Psoas muscle (tissue), 8 donors: ENCODE measurements around the gene ZNF197. TPM values are rescaled to one million over a fixed set of nuclear protein-coding genes. Genes with fewer than 3 reads are reported as not detected.

Source experiments
- ATAC-seq, 4 donors: fragments of 200-7000 bp; cut with Tn5 transposase; one replicate each; pipeline ENCODE4 v1.9.1; 2020; ENCODE audit warnings: moderate library complexity in 3 of 4, mild to moderate bottlenecking in 2 of 4
- DNase-seq, 2 donors: peaks; one replicate each; pipeline ENCODE4 v3.0.0-alpha.2; 2020
- H3K27ac ChIP-seq: fragments of 200-600 bp; one replicate; pipeline ENCODE4 v1.8.0; 2022
- H3K27me3 ChIP-seq, 3 donors: fragments of 200-600 bp in 1 of 3; one replicate each; pipeline versions ENCODE4 v1.6.1 to v1.8.0; 2013 to 2022; ENCODE audit warnings: low read length in 2 of 3, mild to moderate bottlenecking in 2 of 3, moderate library complexity in 1 of 3; ENCODE audit not compliant: insufficient read depth in 3 of 3
- H3K36me3 ChIP-seq, 2 donors: fragments of 200-600 bp in 1 of 2; one replicate each; pipeline versions ENCODE4 v1.6.1 to v1.8.0; 2013 to 2022; ENCODE audit warnings: low read depth in 1 of 2, mild to moderate bottlenecking in 1 of 2, moderate library complexity in 1 of 2; ENCODE audit not compliant: insufficient read depth in 1 of 2
- H3K4me1 ChIP-seq: fragments of 200-600 bp; one replicate; pipeline ENCODE4 v1.8.0; 2022
- H3K4me3 ChIP-seq: fragments of 200-600 bp; one replicate; pipeline ENCODE4 v1.8.0; 2022; ENCODE audit warnings: mild to moderate bottlenecking
- H3K9me3 ChIP-seq: fragments of 200-600 bp; one replicate; pipeline ENCODE4 v1.8.0; 2022
- CTCF ChIP-seq: fragments of 200-600 bp; IDR thresholded peaks from one replicate; pipeline ENCODE4 v1.8.0; 2022; ENCODE audit warnings: antibody characterized with exemption
- WGBS, 3 donors: extraction: QIAGEN DNeasy Blood & Tissue Kit; methylation state at CpG; one replicate each; pipeline versions ENCODE4 v1.1.6 to v1.1.7; 2013; 5-methylcytosine and 5-hydroxymethylcytosine counted together
- intact Hi-C, 2 donors: fragments of 100-400 bp; cut with DNase I; formaldehyde crosslinking; loops; one replicate each; pipeline versions ENCODE4 v1.11.0 to v1.14.2; 2022
- polyA plus RNA-seq, 3 donors: library from polyadenylated mRNA; stranded (reverse); fragments of 200-250 nt; gene quantifications; one replicate each; pipeline ENCODE4 v1.2.3, GENCODE V29; 2013
- total RNA-seq, 4 donors: library from RNA; stranded (reverse); fragmentation: NEBNext Ultra II Directional in 2 of 4; extraction: Animal tissue kit (Norgen Biotek cat#: 25700) in 2 of 4; gene quantifications; one replicate each; pipeline versions ENCODE4 v1.2.1 to v1.2.4, GENCODE V29; 2021 to 2023
- donor health status: healthy with polysubstance abuse.
- donor health status: DM: no; HTN: no; CAD: no; lungs with moderate emphysema.
- donor health status: Bipolar disorder and iron deficiency.
- donor health status: healthy.
- donor health status: DM: yes; HTN: yes; CAD: no.
- donor health status: DM: no; HTN: no; CAD: no.
- donor health status: DM: no; HTN: no; CAD: no.
- donor health status: DM: yes; HTN: yes; CAD: no.

ZNF197 gene
- total and polyA plus RNA-seq, 7 donors = 5.2 to 19.1 (median 15.3) TPM

- H3K27ac ChIP-seq = peak within 1 kb of the TSS; percentile 48
- 0 to 2% (median 1%) methylated on average over 40 to 41 of the region's 41 CpGs for WGBS, 3 donors
- no peak for TF ChIP-seq CTCF
- H3K4me1 ChIP-seq = no peaks in the 10 kb centered on the region
- intact Hi-C loops = no loop called here
- ATAC-seq (peak; percentile 49 to 92 (median 84)), DNase-seq (peak; percentile 69 to 72)
- no peaks in the 10 kb centered on the region for H3K9me3 ChIP-seq
- peak within 1 kb of the TSS; percentile 67 for H3K4me3 ChIP-seq
- peaks cover 0 to 4% of the 10 kb centered on the region in 2 donors for H3K36me3 ChIP-seq
- no peaks in the 10 kb centered on the region for H3K27me3 ChIP-seq
Observed at GRCh38 chr3:44584646-44585501, 40.0 kb upstream of the ZNF197 start, which contains the start of gene ZNF660. Gene ZNF660, plus strand, starts transcription at chr3:44584964. Its CDS starts 9,230 bp downstream, at chr3:44594194.

- TF ChIP-seq CTCF = no peak
- Histone ChIP-seq H3K4me3 (no peak overlapping the region), H3K27ac (no peak overlapping the region), H3K4me1 (no peaks in the 10 kb centered on the region), H3K36me3 (peaks cover 0 to 7% of the 10 kb centered on the region in 2 donors), H3K27me3 (no peaks in the 10 kb centered on the region), H3K9me3 (peaks cover 38% of the 10 kb centered on the region)
- DNase-seq = no peak
- WGBS, 3 donors = 89 to 96% (median 92%) methylated on average over 1 of the region's 1 CpG
- intact Hi-C loops = no loop called here
- no peak for ATAC-seq
Observed at GRCh38 chr3:44596621-44597020, 28.2 kb upstream of the ZNF197 start.

GRCh38 chr3:44601749-44602148, 23.1 kb upstream of the ZNF197 start:
- Histone ChIP-seq H3K27me3 (no peaks in the 10 kb centered on the region), H3K27ac (no peak overlapping the region), H3K4me3 (no peak overlapping the region), H3K4me1 (no peaks in the 10 kb centered on the region), H3K9me3 (peaks cover 3% of the 10 kb centered on the region), H3K36me3 (no peaks in the 10 kb centered on the region)
- TF ChIP-seq CTCF = no peak
- ATAC-seq (no peak), DNase-seq (no peak)
- 97 to 100% (median 99%) methylated on average over 2 of the region's 2 CpGs for WGBS, 3 donors
- intact Hi-C loops = no loop called here

GRCh38 chr3:44612678-44613077, 12.2 kb upstream of the ZNF197 start:
- H3K4me3 ChIP-seq = no peak overlapping the region
- DNase-seq (no peak), ATAC-seq (no peak)
- no peak overlapping the region for H3K27ac ChIP-seq
- intact Hi-C loops = no loop called here
- no peaks in the 10 kb centered on the region for H3K36me3 ChIP-seq
- no peak for TF ChIP-seq CTCF
- H3K27me3 ChIP-seq = no peaks in the 10 kb centered on the region
- H3K4me1 ChIP-seq = no peaks in the 10 kb centered on the region
- H3K9me3 ChIP-seq = no peaks in the 10 kb centered on the region
